HCT116 (cell line): ENCODE data around the gene LCA5L. TPM values are rescaled to one million over a fixed set of nuclear protein-coding genes. Genes with fewer than 3 reads are reported as not detected.

Source experiments
- ATAC-seq: fragments of 200-7000 bp; cut with Tn5 transposase; 2 replicates; pipeline ENCODE4 v1.9.1; 2020; ENCODE audit warnings: mild to moderate bottlenecking, moderate library complexity
- BruUV-seq: library from RNA; stranded (reverse); fragments of 400-500 nt; replicated peaks from 2 replicates; lab custom pipeline; 2021; lab: Mats Ljungman, UMichigan
- CTCF ChIA-PET: fragments of 300-600 bp; sonication (Branson Sonifier 250); formaldehyde crosslinking; loops from one replicate; lab custom pipeline; 2021; ENCODE audit warnings: antibody characterized with exemption; lab: Charles Lee
- POLR2A ChIA-PET: fragments of 300-600, 350-600 bp; sonication (Branson Sonifier 250); formaldehyde crosslinking; loops from one replicate; lab custom pipeline; 2021; ENCODE audit warnings: antibody characterized with exemption; lab: Charles Lee
- RAD21 ChIA-PET, 2 experiments: fragments of 300-600 bp; sonication (Branson Sonifier 250); formaldehyde crosslinking; loops; one replicate each; lab custom pipeline; 2023; ENCODE audit warnings: low total read pairs in 2 of 2; ENCODE audit not compliant: uncharacterized antibody in 2 of 2, unreplicated experiment in 2 of 2, low non-redundant PET in 1 of 2; lab: Charles Lee
- DNase-seq: peaks from one replicate; pipeline ENCODE4 v3.0.0-alpha.2; 2010; ENCODE audit warnings: low read depth, low spot score
- H2AFZ ChIP-seq: fragments of 200-600 bp; shearing (Covaris generic), sonication (generic); 2 replicates; pipeline ENCODE4 v1.6.1; 2017; ENCODE audit warnings: low read depth, mixed run types, mixed read lengths, antibody characterized with exemption, low read length; ENCODE audit not compliant: poor library complexity, severe bottlenecking
- H3K27ac ChIP-seq: 2 replicates; pipeline ENCODE4 v1.5.1; 2012; ENCODE audit warnings: low read depth, low read length
- H3K27me3 ChIP-seq: fragments of 200-600 bp; sonication (generic); 2 replicates; pipeline ENCODE4 v1.6.1; 2016; ENCODE audit warnings: mixed run types, low read length, mixed read lengths; ENCODE audit not compliant: insufficient read depth
- H3K36me3 ChIP-seq, 2 experiments: fragments of 200-500 bp in 1 of 2; fragments of 200-600 bp in 1 of 2; sonication (Bioruptor generic) in 1 of 2; sonication (generic) in 1 of 2; 2 replicates each; pipeline versions ENCODE4 v1.5.1 to v1.6.1; 2014 to 2016; ENCODE audit warnings: low read length in 2 of 2, inconsistent platforms in 1 of 2, mixed read lengths in 1 of 2, mixed run types in 1 of 2; ENCODE audit not compliant: insufficient read depth in 2 of 2, control insufficient read depth in 1 of 2
- H3K4me1 ChIP-seq, 2 experiments: fragments of 200-600 bp in 1 of 2; sonication (generic) in 1 of 2; 2 replicates each; pipeline versions ENCODE4 v1.5.1 to v1.6.1; 2012 to 2017; ENCODE audit warnings: low read length in 2 of 2, inconsistent platforms in 1 of 2, mild to moderate bottlenecking in 1 of 2, mixed read lengths in 1 of 2, mixed run types in 1 of 2, moderate library complexity in 1 of 2; ENCODE audit not compliant: insufficient read depth in 2 of 2, control insufficient read depth in 1 of 2
- H3K4me2 ChIP-seq: fragments of 200-600 bp; sonication (generic); 2 replicates; pipeline ENCODE4 v1.6.1; 2017; ENCODE audit warnings: mixed run types, low read length, mixed read lengths
- H3K4me3 ChIP-seq, 2 experiments: fragments of 200-600 bp in 1 of 2; sonication (generic) in 1 of 2; replicated peaks in 1 of 2; 2 replicates each; pipeline ENCODE4 v1.5.1; 2011 to 2016; ENCODE audit warnings: low read length in 2 of 2, control low read depth in 1 of 2, low read depth in 1 of 2, mild to moderate bottlenecking in 1 of 2, mixed read lengths in 1 of 2, mixed run types in 1 of 2
- H3K79me2 ChIP-seq: fragments of 200-600 bp; sonication (generic); 2 replicates; pipeline ENCODE4 v1.6.1; 2017; ENCODE audit warnings: mild to moderate bottlenecking, mixed run types, low read length, moderate library complexity, mixed read lengths; ENCODE audit not compliant: insufficient read depth
- H3K9ac ChIP-seq: fragments of 200-600 bp; sonication (generic); 2 replicates; pipeline ENCODE4 v1.6.1; 2016; ENCODE audit warnings: low read length, mixed read lengths
- H3K9me2 ChIP-seq: fragments of 200-600 bp; sonication (generic), shearing (Covaris generic); 2 replicates; pipeline ENCODE4 v1.6.1; 2017; ENCODE audit warnings: mixed run types, mild to moderate bottlenecking, moderate library complexity; ENCODE audit not compliant: insufficient read depth
- H3K9me3 ChIP-seq, 2 experiments: fragments of 200-500 bp in 1 of 2; fragments of 200-600 bp in 1 of 2; sonication (Bioruptor generic) in 1 of 2; sonication (generic) in 1 of 2; 2 replicates each; pipeline ENCODE4 v1.6.1; 2014 to 2017; ENCODE audit warnings: low read length in 2 of 2, mixed read lengths in 2 of 2, inconsistent platforms in 1 of 2, low read depth in 1 of 2, mild to moderate bottlenecking in 1 of 2, mixed run types in 1 of 2, moderate library complexity in 1 of 2; ENCODE audit not compliant: control insufficient read depth in 1 of 2, insufficient read depth in 1 of 2
- H4K20me1 ChIP-seq: fragments of 200-600 bp; sonication (generic), shearing (Covaris generic); 2 replicates; pipeline ENCODE4 v1.6.1; 2017; ENCODE audit warnings: mixed run types, mild to moderate bottlenecking, moderate library complexity; ENCODE audit not compliant: insufficient read depth
- CBX3 ChIP-seq: IDR thresholded peaks from 2 replicates; pipeline ENCODE4 v1.6.1; 2012; ENCODE audit warnings: low read depth
- CEBPB ChIP-seq: IDR thresholded peaks from 2 replicates; pipeline ENCODE4 v1.6.1; 2012; ENCODE audit warnings: low read depth
- ELF1 ChIP-seq: IDR thresholded peaks from 2 replicates; pipeline ENCODE4 v1.6.1; 2012; ENCODE audit warnings: low read depth, borderline replicate concordance
- EZH2 ChIP-seq: fragments of 200-600 bp; sonication (generic); IDR thresholded peaks from 2 replicates; pipeline ENCODE4 v1.6.1; 2017; ENCODE audit warnings: antibody characterized with exemption, mixed run types
- POLR2A ChIP-seq: IDR thresholded peaks from 2 replicates; pipeline ENCODE4 v1.7.0; 2011; ENCODE audit warnings: borderline replicate concordance; ENCODE audit not compliant: insufficient read depth, insufficient read length; ENCODE audit errors: extremely low read depth
- SIN3A ChIP-seq: IDR thresholded peaks from 2 replicates; pipeline ENCODE4 v1.6.1; 2012; ENCODE audit warnings: low read depth
- SP1 ChIP-seq: IDR thresholded peaks from 2 replicates; pipeline ENCODE4 v1.6.1; 2012; ENCODE audit warnings: low read depth
- SRF ChIP-seq: IDR thresholded peaks from 2 replicates; pipeline ENCODE4 v1.6.1; 2012; ENCODE audit warnings: low read depth
- ZFX ChIP-seq: fragments of 450-650 bp; IDR thresholded peaks from 2 replicates; pipeline ENCODE4 v1.6.1; 2017
- intact Hi-C: fragments of 100-400 bp; cut with micrococcal nuclease; formaldehyde crosslinking; loops from 2 replicates; pipeline ENCODE4 v1.10.0; 2022
- total RNA-seq: library from RNA; stranded (reverse); gene quantifications from one replicate; pipeline ENCODE4 v1.2.1, GENCODE V29; 2021; ENCODE audit not compliant: unreplicated experiment
- TF ChIP-seq, protein P1 (sequence below): IDR thresholded peaks from 2 replicates; pipeline ENCODE4 v1.6.1; 2011; ENCODE audit warnings: mild to moderate bottlenecking, low read length, moderate library complexity; ENCODE audit not compliant: insufficient replicate concordance; ENCODE audit errors: extremely low read depth
- TF ChIP-seq, protein P2 (sequence below): IDR thresholded peaks from 2 replicates; pipeline ENCODE4 v1.6.1; 2012
- TF ChIP-seq, protein P3 (sequence below), 3 experiments: fragments of 200-600 bp in 1 of 3; sonication (generic) in 1 of 3; IDR thresholded peaks in 2 of 3; conservative IDR thresholded peaks in 1 of 3; 2 replicates each; pipeline ENCODE4 v1.5.1; 2012 to 2017; ENCODE audit warnings: low read depth in 2 of 3, low read length in 2 of 3, antibody characterized with exemption in 1 of 3, borderline replicate concordance in 1 of 3, control low read depth in 1 of 3, mild to moderate bottlenecking in 1 of 3, mixed read lengths in 1 of 3, mixed run types in 1 of 3, moderate library complexity in 1 of 3; ENCODE audit not compliant: insufficient read depth in 1 of 3

Gene LCA5L
- total RNA-seq, 1 experiment from 2014 or later = 1.9 TPM

DNA sequence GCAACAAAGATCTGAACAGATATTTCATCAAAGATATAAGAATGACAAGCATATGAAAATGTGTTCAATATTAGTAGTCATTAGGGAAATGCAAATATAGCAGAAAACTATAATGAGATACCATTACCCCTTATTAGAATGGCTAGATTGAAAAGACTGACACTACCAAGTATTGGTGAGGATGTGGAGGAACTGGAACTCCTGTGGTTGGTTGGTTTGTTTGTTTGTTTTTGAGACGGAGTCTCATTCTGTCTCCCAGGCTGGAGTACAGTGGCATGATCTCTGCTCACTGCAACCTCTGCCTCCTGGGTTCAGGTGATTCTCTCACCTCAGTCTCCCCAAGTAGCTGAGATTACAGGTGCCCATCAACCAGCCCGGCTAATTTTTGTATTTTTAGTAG lies 77.8 kb downstream of the LCA5L start:
- H3K27ac ChIP-seq = no peak overlapping the region
- RAD21 ChIA-PET = no interaction called here

More for the DNA sequence above, 77.8 kb downstream of the LCA5L start:
- intact Hi-C loops = no loop called here
- no peak for ATAC-seq
- DNase-seq = no peak
- Histone ChIP-seq H3K4me3 (no peak overlapping the region), H2AFZ (no peak overlapping the region), H3K9me3 (no peaks in the 10 kb centered on the region), H4K20me1 (no peaks in the 10 kb centered on the region), H3K36me3 (no peaks in the 10 kb centered on the region), H3K4me2 (no peak overlapping the region), H3K79me2 (no peaks in the 10 kb centered on the region), H3K9ac (no peak overlapping the region), H3K27me3 (no peaks in the 10 kb centered on the region), H3K4me1 (peaks cover 0 to 6% of the 10 kb centered on the region in 2 experiments; a peak in 1 of 4 replicates), H3K9me2 (no peaks in the 10 kb centered on the region)
- TF ChIP-seq CEBPB (no peak), SIN3A (no peak), CBX3 (no peak), ELF1 (no peak), SRF (no peak), POLR2A (no peak), ZFX (no peak), EZH2 (no peak), SP1 (no peak)
- TF ChIP-seq, protein P1, sequence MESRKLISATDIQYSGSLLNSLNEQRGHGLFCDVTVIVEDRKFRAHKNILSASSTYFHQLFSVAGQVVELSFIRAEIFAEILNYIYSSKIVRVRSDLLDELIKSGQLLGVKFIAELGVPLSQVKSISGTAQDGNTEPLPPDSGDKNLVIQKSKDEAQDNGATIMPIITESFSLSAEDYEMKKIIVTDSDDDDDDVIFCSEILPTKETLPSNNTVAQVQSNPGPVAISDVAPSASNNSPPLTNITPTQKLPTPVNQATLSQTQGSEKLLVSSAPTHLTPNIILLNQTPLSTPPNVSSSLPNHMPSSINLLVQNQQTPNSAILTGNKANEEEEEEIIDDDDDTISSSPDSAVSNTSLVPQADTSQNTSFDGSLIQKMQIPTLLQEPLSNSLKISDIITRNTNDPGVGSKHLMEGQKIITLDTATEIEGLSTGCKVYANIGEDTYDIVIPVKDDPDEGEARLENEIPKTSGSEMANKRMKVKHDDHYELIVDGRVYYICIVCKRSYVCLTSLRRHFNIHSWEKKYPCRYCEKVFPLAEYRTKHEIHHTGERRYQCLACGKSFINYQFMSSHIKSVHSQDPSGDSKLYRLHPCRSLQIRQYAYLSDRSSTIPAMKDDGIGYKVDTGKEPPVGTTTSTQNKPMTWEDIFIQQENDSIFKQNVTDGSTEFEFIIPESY = no peak
- TF ChIP-seq, protein P2, sequence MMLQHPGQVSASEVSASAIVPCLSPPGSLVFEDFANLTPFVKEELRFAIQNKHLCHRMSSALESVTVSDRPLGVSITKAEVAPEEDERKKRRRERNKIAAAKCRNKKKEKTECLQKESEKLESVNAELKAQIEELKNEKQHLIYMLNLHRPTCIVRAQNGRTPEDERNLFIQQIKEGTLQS = no peak
- TF ChIP-seq, protein P3, sequence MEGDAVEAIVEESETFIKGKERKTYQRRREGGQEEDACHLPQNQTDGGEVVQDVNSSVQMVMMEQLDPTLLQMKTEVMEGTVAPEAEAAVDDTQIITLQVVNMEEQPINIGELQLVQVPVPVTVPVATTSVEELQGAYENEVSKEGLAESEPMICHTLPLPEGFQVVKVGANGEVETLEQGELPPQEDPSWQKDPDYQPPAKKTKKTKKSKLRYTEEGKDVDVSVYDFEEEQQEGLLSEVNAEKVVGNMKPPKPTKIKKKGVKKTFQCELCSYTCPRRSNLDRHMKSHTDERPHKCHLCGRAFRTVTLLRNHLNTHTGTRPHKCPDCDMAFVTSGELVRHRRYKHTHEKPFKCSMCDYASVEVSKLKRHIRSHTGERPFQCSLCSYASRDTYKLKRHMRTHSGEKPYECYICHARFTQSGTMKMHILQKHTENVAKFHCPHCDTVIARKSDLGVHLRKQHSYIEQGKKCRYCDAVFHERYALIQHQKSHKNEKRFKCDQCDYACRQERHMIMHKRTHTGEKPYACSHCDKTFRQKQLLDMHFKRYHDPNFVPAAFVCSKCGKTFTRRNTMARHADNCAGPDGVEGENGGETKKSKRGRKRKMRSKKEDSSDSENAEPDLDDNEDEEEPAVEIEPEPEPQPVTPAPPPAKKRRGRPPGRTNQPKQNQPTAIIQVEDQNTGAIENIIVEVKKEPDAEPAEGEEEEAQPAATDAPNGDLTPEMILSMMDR (IDR thresholded peaks at IDR 0.05 in 2 of 3, conservative IDR thresholded peaks at IDR 0.05 in 1 of 3; ENCODE audit: borderline replicate concordance in 1 of 3, insufficient read depth in 1 of 3, low read depth in 2 of 3, low read length in 2 of 3) = no peak
- BruUV-seq = no TSS peak
- POLR2A ChIA-PET = no interaction called here
- CTCF ChIA-PET = no interaction called here
